GM18508 (cell line): Measurements from ENCODE around the gene INHA.

ENCODE experiments used
- ATAC-seq: cut with Tn5 transposase; IDR thresholded peaks from one replicate; pipeline ENCODE4 v1.9.1; 2021; ENCODE audit warnings: moderate number of reproducible peaks; ENCODE audit not compliant: insufficient read depth, unreplicated experiment

INHA gene

DNA sequence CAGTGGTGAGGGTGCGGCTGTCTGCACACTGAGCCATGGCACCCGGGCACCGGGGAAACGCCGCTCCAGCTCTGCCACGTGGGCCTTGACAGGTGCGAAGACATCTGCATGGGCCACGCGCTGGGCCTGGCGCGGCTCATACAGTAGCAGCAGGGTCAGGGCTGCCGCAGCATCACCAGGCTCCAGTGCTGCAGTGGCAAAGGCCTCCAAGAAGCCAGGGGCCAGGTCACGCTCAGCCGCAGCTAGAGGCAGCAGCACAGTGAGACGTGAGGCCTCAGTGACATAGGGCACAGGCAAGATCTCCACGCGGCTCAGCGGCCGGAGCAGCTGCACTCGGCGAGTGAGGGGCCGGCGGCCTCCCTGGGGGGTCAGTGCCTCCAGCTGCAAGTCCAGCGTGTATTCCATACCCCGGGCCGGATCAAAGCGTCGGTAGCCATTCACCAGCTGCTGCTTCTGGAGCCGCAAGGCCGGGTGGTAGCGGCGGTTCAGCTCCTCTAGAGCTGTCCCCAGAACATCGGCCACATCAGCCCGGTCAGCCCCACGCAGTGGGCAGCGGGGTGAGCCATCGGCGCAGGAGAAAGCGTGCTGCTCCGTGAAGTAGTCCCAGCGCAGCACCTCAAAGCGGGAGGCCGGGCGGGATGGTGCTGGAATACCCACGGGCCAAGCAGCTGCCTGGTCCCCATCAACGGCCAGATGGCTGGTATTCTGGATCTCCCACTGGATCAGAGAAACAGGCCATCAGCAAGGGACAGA, 32.0 kb upstream of the INHA start:
- no peak for ATAC-seq

DNA sequence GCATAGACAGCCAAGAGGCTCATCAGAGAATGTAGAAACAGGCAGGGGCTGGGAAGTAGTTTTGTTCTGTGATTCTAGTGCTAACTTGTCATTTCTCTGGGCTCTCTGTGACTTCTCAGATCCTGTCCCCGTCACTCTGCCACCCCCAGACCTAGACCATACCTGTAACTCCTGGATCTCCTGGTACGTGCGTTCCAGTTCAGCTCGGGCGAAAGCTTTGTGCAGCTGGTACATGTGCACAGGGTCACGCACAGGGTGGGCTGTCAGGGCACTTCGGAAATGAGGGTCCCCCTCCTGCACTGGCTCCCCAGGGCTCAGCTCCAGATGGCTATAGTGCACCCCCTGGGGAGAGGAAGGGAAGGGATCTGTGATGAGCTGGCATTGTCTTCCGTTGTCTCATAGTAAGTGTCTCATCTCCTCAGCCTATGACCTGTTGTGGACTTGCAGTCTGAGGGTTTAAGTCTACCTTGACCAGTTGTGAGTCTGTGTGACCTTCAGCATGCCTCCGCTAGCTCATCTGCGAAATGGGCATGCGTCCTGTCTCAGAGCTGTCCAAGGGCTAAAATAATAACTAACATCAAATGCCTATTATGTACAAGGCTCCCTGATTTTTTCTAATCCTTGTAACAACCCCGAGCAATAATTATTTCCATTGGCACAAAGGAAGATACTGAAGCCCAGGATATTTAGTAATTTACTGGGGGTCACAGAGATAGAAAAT, 31.2 kb upstream of the INHA start:
- ATAC-seq = no peak

DNA sequence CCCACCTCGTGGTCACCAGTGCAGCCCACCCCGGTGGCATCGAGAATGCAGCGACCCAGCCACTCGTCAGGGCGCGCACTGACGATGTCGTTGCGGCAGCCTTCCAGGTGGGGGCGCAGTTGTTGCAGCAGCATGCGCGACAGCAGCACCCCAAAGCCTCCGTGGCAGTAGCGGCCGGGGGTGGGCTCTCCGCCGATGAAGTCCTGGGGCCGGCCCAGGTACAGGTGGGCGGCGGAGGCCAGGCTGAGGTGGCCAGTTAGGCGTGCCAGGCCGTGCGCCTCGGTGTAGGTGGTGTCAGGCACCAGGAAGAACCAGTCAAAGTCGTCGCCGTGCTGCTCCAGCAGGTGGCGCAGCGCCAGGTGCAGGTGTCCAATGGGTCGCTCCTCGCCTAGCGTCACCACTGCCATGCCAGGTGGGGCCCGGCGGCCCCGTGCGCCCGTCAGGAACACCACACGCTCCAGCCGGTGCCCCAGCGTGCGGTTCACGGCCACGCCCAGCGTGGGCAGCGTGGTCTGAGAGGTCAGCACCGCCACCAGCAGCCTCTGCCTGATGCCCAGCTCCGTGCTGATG, 30.4 kb upstream of the INHA start:
- ATAC-seq = peak; percentile 55

DNA sequence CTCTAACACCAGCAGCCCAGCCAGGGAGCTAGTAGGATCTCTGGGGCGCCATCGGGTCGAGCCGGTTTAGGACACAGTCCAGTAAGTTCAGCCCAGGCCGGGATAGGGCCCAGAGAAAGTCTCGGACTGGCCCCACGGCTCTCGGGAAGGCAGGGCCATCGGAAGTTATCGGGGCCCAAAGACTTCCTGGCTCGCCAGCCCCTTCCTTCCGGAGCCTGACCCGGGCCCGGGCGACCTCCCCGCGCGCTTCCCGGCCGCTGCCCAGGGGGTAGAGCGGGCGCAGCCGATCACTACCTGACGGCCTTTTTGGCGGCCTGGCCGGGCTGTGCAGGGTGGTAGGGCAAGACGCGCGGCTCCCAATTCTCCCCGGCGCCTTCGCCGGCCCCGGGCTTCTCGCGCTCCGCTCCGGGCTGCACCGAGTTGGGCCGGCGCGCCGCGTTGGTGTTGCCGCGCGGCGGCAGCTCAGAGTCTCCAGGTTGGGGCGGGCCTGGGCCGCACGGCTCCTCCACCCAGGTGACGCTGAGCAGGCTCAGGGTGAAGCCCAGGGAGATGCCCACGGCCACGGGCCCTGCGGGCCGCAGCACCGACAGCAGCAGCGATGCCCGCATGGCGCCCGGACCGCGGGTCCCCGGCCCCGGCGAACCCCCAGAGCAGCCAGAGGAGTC, 29.0 kb upstream of the INHA start:
- peak; percentile 17 for ATAC-seq

DNA sequence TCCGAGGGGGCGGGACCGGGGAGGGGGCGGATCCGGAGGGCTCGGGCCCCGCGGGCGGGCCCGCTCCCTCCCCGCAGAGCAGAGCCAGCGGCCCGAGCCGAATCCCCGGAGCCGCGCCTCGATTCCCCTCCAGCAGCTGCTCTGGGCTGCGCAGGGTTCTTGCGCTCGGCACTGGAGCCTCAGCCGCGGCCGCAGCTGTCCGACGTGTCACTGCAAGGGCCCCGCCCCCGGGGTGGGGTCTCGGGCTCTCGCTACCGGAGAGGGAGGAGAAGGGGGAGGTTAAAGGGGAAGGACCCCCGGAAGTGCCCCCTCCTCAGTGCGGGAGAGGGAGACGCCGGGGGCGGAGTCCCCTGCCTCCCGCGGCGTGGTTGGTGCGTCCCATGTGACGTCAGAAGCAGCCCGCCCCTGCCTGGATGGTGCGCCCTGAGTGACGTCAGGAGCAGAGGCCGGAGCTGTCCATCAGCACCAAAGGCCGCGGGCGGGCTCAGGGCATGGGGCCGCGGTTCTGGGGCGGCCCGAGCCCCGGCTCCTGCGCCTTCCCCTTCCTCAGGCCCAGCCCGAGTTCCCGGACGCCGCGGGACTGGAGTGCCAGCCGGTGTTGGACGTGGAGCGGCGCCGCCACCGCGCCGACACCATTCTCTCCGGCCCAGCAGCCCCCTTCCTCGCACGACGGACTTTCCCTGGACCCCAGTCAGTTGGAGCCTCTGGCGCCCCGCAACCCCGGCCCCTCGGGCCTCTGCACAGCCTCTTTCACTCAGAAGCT, 28.3 kb upstream of the INHA start, which contains the start of the genes CHPF and TMEM198:
Gene CHPF, minus strand, starts transcription at position 214 of the 763 bp plus-strand sequence. CDS start 271 bp downstream, outside the sequence.
Gene TMEM198, plus strand, starts transcription at position 433 of the 763 bp plus-strand sequence. CDS start 700 bp downstream, outside the sequence.
- ATAC-seq = peak; percentile 59

DNA sequence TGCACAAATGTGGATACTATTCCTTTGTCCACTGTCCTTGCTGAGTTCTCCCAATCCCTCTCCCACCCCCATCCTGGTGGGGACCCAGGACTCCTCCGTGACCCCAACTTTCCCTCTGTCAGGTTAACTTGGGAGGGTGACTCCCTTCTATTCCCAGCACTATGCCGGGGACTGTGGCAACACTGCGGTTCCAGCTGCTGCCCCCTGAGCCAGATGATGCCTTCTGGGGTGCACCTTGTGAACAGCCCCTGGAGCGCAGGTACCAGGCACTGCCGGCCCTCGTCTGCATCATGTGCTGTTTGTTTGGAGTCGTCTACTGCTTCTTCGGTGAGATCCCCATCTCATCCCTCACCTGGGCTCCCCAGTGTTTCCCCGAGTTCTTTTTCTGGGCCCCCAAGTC, 27.5 kb upstream of the INHA start:
- ATAC-seq = no peak

DNA sequence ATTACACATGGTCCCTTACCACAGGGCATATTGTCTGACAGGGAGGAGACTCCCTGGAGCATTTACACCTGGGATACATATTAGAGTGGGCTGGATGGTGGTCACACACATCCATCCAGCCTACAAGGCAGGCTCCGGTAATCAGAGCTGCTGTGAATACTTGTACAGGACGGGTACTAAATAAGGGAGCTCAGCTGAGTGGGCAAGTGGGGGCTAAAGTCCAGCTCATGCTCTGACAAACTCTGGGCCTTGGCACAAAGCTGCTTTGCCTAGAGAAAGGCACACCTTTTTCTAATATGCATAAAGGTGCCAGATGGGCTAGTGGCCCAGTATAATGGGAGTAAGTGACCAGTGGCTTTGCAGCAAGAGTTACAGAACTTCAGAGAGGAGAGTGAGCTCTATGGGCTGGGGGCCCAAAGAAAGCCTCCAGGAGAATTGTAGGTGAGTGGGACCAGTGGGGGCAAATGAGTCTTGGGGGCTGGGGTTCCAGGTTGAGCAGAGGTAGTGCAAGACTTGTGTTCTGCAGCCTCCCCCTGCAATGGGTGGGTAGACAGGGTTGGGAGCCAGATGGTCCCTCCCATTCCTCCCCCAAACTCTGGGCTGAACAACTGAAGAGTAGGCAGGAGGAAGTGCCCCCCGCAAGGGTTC, 26.7 kb upstream of the INHA start:
- no peak for ATAC-seq

DNA sequence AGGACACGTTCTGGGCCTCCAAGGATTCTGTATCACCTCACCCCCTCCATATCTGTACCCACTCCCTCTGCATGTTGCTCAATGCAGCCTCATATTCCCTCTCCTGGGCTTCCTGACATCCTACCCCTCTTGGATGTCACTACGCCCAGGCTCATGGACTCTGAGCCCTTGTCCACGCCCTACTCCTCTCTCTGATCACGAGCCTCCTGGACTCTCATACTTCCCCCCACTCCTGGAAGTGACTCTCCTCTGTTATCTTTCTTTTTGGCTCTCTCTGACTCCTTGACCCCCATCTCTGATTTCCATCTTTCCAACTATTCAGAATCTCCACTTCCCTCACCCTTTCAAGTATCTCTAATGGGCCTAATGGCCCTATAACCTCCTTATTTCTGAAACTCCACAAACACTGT, 26.2 kb upstream of the INHA start:
- ATAC-seq = no peak

DNA sequence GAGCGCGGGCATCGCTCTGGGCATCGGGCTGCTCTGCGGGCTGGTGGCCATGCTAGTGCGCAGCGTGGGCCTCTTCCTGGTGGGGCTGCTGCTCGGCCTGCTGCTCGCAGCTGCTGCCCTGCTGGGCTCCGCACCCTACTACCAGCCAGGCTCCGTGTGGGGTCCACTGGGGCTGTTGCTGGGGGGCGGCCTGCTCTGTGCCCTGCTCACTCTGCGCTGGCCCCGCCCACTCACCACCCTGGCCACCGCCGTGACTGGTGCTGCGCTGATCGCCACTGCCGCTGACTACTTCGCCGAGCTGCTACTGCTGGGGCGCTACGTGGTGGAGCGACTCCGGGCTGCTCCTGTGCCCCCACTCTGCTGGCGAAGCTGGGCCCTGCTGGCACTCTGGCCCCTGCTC, 24.5 kb upstream of the INHA start:
- ATAC-seq = no peak

DNA sequence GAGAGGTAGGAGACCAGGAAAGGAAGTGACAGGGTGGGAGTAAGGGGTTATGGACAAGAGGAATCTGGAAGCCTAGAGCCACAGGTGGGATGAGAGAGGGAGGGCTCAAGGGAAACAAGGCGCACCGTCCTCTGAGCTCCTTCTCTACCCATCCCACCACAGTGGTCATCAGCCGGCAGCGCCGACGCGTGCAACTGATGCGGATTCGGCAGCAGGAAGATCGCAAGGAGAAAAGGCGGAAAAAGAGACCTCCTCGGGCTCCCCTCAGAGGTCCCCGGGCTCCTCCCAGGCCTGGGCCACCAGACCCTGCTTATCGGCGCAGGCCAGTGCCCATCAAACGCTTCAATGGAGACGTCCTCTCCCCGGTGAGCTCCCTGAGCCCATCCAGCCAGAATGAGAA, 23.1 kb upstream of the INHA start:
- ATAC-seq = no peak

DNA sequence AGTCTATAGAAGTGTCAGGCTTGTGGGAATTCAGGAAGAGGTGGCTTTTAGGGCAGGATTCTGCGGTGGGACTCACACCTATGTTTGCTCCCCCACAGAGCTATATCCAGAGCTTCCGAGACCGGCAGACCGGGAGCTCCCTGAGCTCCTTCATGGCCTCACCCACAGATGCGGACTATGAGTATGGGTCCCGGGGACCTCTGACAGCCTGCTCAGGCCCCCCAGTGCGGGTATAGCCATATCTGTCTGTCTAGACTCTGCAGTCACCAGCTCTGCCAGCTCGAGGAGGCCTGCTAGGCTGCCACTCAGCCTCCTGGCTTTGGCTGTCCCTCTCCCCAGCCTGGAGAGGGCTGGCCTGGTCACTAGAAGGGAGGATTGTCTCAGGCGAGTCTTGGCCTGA, 22.5 kb upstream of the INHA start:
- ATAC-seq = no peak

DNA sequence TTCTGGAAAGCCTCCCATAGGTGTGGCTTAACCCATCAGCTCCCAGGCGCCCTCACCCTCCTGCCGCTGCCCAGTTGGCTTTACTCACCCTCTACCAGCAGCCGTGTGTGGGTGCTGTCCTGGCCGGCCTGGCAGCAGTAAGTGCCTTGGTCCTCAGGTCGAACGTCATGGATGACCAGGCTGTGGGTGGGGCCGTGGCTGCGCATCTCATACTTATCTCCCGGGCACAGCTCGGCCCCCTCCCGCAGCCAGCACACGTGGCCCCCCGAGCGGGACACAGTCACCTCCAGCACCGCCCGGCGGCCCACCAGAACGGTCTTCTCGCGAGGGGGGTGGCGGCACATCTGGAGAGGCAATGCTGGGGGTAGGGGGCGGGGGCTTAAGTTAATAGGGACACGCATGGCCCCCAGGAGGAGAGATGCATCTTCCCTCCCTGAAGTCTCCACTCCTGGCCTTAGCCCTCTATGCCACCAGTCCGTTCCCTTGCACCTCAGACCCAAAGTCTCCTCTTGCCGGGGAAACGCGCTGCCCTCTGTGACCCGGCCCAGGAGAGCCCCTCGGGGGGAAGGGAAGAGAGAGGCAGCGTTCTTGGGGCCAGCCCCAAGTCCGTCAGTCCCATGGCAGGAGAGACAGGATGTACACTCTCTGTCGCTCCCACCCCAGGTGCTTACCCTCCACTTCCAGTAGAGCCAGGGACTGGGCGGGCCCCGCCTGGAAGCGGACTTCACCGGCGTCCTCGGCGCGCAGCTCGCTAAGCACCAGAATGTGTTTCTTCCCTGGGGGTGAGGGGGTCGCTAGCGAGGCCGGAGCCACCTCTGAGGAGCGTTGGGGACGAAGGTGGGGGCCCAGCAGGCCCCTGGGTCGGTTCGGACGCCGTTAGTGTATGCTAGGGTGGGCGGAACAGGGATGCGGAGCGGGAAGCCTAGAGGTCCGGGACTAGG, 20.4 kb upstream of the INHA start:
- ATAC-seq = peak; percentile 14

DNA sequence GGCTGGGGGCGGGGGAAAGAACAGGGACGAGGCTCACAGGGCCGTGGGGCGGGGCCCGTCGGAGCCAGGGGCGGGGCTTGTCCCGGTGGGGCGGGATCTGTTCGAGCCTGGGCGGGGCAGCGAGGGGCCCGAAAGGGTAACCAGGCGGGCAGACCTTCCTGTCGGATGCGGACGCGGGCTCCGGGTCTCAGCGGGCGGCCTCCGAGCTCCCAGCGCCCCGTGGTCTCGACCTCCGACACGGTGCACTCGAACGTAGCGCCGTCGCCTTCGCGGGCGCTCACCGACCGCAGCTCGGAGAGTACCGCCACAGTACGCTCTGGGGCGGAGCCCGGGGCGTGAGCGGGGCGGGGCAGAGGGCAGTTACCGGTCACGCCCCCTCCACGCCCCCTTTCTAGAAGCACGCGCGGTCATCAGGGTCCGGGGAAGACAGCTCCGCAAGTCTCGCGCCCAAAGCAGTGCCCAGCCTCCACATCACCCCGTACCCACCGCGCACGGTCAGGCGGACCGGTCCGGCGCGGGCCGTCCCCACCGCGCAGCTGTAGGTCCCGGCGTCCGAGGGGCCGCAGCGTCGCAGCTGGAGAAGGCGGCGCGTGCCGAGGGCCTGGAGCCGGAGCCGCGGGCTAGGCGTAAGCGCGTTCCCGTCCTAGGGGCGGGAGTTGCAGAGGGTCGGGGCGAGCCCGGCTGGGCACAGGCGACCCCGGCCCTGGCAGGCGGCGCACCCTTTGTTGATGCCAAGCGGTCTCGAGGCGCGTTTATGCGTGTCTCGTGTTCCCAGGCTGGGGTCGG, 19.5 kb upstream of the INHA start:
- peak; percentile 66 for ATAC-seq

DNA sequence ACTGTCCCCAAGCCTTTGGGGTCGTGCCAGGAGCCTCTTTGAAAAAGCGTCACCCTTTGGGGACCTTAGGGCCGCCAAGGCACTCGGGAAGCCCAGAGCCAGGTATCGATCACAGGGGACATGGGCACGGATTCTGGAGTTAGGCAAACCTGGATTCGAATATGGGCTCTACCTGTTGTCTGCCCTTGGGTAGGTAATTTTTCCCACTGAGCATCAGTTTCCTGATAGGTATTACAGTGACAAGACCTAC, 19.0 kb upstream of the INHA start:
- ATAC-seq = no peak

DNA sequence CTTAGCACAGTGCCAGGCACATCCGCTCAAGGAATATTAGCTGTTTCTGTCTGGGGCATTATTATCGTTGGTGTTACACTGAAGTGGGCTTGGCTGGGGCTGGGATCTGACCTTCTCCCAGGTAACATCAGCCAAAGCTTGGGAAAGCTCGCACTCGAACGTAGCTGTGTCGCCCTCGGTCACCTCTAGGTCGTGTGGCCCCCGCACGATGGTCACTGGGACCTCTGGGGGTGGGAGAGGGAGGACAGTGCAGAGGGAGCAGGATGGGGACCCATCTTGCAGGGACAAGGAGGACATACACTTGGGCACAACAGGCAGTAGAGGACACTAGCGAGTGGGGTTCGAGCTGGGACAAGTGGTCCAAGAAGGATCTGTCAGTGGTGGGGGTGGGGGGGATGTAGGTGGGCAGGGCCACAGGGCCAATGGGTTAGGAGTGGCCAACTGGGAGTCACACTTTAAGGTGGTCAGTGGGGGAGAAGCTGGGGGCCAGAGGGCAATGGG, 18.6 kb upstream of the INHA start:
- ATAC-seq = no peak

DNA sequence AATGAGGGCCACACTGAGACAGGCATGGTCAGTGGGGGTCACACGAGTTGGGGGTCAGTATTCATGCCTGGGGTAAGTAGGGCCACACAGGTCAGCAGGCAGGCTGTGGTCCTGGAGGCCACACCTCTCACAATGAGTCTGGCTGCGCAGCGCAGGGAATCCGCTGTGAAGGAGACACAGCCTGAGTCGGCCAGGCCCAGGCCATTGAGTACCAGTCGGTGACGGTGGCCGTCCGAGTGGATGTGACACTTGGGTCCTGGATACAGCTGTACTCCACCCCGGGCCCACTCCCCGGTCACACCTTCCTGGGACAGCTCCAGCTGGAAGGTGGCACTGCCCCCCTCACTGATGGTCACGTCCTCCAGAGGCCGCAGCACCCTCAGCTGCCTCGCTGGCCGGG, 17.8 kb upstream of the INHA start:
- no peak for ATAC-seq

DNA sequence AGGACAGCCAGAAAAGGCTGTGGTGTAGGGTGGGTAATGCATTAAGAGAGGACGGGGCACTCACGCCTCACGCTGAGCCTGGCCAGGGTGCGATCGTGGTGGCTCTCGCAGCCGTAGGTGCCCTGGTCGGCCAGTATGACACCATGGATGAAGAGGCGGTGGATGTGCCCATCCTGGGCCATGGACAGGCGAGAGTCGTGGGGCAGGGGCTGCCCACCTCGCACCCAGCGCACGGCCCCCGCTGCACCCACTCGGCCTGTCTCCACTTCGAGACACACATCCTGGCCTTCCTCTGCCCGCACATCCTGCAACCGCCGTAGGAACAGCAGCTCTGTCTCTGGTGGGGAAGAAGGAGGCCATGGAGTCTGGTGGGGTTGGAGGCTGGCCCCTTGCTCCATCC, 16.2 kb upstream of the INHA start:
- ATAC-seq = no peak

DNA sequence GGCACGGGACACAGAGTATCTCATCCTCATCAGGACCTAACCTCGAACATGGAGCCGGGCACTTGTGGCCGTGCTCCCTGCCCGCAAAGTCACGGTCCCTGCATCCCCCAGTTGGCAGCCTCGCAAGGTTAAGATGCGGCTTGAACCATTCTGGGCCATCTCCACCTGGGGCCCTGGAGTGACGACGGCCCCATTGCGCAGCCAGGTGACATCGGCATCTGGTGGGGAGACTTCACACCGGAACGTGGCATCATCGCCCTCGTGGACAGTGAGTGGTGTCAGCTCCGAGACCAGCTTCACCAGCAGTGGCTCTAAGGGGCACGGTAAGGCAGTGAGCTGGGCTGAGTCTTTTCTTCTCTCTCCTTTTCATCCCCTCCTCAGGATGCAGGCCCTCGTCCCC, 15.7 kb upstream of the INHA start:
- no peak for ATAC-seq
